Cardiac muscle cell (in vitro differentiated cells and primary cell): ENCODE data around the gene TTC28. TPM values are rescaled to one million over a fixed set of nuclear protein-coding genes. Genes with fewer than 3 reads are reported as not detected.

Experiments used
- DNase-seq, 2 donors: peaks; one replicate each; pipeline versions ENCODE4 v3.0.0 to v3.0.0-alpha.2; 2010 to 2017; ENCODE audit warnings: low read depth in 1 of 2, low spot score in 1 of 2
- H3K27ac ChIP-seq: fragments of 200-600 bp; sonication (generic); 2 replicates; pipeline ENCODE4 v1.5.1; 2016
- H3K27me3 ChIP-seq: fragments of 200-600 bp; sonication (generic); 2 replicates; pipeline ENCODE4 v1.6.0; 2016; ENCODE audit warnings: control low read depth
- H3K36me3 ChIP-seq: fragments of 200-600 bp; sonication (generic); 2 replicates; pipeline ENCODE4 v1.5.1; 2016; ENCODE audit warnings: control low read depth
- H3K4me1 ChIP-seq: fragments of 200-600 bp; sonication (generic); 2 replicates; pipeline ENCODE4 v1.8.1; 2017; ENCODE audit warnings: low read depth, mild to moderate bottlenecking, mixed run types
- H3K4me3 ChIP-seq: fragments of 200-600 bp; sonication (generic); 2 replicates; pipeline ENCODE4 v1.5.1; 2016; ENCODE audit warnings: mild to moderate bottlenecking
- H3K9me3 ChIP-seq: fragments of 200-600 bp; sonication (generic); 2 replicates; pipeline ENCODE4 v1.5.1; 2017; ENCODE audit warnings: low read depth, mild to moderate bottlenecking, control low read depth
- polyA plus RNA-seq: library from polyadenylated mRNA; unstranded; fragments of >200 nt; fragmentation: Nextera tagmentation; extraction: Ambion mirVana; gene quantifications from 2 replicates; pipeline ENCODE4 v1.2.1, GENCODE V29; 2016
- total RNA-seq: library from RNA; depleted of rRNA; stranded (reverse); fragments of >200 nt; gene quantifications from 2 replicates; pipeline ENCODE4 v1.2.3, GENCODE V29; 2016
- TF ChIP-seq, protein P1 (sequence below): IDR thresholded peaks from 2 replicates; pipeline ENCODE4 v1.5.1; 2012; ENCODE audit warnings: low read depth, mild to moderate bottlenecking, low read length

The TTC28 gene
- total and polyA plus RNA-seq, 2 experiments from 2014 or later = 27.3 to 109 TPM

DNA sequence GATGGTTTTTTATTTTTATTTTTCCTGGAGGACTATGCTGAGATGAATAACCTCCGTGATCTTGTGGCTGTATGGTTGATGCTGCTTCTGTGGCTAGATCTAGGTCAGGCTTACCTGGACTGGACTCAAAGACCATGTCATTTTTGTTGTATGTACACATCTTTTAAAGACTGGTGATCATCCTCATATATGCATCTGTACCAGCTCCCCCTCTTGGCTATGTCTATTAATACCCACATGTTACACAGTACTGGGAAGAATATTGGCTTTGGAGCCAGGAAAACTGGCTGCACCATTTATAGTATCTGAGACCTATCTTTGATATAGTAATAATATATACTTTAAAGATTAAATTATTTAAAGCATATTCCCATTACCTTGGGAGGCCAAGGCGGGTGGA, 742.2 kb downstream of the TTC28 start:
- no peak overlapping the region for H3K27ac ChIP-seq
- TF ChIP-seq, protein P1, sequence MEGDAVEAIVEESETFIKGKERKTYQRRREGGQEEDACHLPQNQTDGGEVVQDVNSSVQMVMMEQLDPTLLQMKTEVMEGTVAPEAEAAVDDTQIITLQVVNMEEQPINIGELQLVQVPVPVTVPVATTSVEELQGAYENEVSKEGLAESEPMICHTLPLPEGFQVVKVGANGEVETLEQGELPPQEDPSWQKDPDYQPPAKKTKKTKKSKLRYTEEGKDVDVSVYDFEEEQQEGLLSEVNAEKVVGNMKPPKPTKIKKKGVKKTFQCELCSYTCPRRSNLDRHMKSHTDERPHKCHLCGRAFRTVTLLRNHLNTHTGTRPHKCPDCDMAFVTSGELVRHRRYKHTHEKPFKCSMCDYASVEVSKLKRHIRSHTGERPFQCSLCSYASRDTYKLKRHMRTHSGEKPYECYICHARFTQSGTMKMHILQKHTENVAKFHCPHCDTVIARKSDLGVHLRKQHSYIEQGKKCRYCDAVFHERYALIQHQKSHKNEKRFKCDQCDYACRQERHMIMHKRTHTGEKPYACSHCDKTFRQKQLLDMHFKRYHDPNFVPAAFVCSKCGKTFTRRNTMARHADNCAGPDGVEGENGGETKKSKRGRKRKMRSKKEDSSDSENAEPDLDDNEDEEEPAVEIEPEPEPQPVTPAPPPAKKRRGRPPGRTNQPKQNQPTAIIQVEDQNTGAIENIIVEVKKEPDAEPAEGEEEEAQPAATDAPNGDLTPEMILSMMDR = peak; percentile 29
- no peaks in the 10 kb centered on the region for H3K4me1 ChIP-seq
- H3K27me3 ChIP-seq = no peaks in the 10 kb centered on the region
- DNase-seq = peak in 1 of 2 donors; percentile 18
- no peaks in the 10 kb centered on the region for H3K9me3 ChIP-seq
- peaks cover 5% of the 10 kb centered on the region for H3K36me3 ChIP-seq
- no peak overlapping the region for H3K4me3 ChIP-seq

DNA sequence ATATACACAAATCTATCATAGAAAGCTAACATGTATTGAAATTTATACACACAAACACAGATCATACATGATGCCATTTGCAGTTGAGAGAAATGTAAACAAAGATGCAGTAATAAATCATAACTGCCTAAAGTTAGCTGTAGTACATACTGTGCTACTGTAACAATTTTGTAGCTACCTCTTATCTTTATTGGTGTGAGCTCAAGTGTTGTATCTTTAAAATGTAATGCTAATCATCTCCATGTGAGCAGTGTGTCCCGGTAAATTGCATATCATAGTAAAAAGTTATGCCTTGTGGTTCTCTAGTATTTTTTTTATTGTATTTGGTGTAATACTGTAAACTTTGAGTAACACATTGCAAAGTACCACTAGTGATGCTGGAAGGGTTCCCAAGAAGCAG, 743.7 kb downstream of the TTC28 start:
- H3K27ac ChIP-seq = no peak overlapping the region
- H3K4me3 ChIP-seq = no peak overlapping the region
- no peaks in the 10 kb centered on the region for H3K4me1 ChIP-seq
- DNase-seq = no peak
- no peaks in the 10 kb centered on the region for H3K9me3 ChIP-seq
- no peaks in the 10 kb centered on the region for H3K27me3 ChIP-seq
- TF ChIP-seq, protein P1 = no peak
- H3K36me3 ChIP-seq = no peaks in the 10 kb centered on the region

DNA sequence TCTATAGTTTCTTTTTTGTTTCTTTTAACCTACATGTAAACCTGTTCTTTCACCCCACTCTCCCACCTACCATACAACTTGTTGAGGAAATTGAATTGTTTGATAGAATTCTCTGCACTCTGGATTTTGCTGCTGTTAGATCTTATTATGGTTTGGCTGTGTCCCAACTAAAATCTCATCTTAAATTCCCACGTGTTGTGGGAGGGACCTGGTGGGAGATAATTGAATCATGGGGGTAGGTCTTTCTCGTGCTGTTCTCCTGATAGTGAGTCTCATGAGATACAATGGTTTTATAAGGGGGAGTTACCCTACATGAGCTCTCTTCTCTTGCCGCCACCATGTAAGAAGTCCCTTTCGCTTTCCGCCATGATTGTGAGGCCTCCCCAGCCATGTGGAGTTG, 745.6 kb downstream of the TTC28 start:
- Histone ChIP-seq H3K27ac (no peak overlapping the region), H3K4me3 (no peak overlapping the region), H3K27me3 (no peaks in the 10 kb centered on the region), H3K9me3 (no peaks in the 10 kb centered on the region), H3K4me1 (no peaks in the 10 kb centered on the region), H3K36me3 (no peaks in the 10 kb centered on the region)
- TF ChIP-seq, protein P1 = no peak
- no peak for DNase-seq

DNA sequence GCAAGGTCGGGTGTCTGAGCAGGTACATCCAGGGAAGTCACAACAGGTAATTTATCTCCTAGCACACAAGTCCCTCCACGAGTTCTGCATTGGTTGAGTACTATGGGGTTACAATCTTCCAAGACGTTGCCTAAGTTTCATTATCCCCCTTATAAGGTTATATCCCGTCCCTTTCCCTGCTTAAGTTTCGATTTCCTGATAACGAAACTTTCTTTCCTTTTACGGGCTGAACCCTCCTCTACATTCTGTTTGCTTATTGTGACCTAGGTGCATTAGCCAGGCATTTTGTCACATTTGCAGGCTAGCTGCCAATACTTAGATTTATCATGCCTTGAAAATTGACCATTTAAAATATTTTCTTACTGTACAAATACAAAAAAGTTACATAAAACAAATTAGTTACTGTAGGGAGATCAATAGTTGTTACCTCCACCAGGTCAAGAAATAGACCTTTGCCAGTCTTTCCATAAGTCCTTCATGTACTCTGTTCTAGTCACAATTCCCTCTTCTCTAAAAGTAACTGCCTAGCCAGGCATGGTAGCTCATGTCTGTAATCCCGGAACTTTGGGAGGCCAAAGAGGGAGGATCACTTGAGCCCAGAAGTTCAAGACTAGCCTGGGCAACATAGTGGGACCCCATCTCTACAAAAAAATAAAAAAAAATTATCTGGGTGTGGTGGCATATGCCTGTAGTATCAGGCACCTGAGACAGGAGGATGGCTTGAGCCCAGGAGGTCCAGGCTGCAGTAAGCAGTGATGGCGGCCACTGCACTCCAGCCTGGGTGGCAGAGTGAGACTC, 746.3 kb downstream of the TTC28 start:
- no peak for DNase-seq
- Histone ChIP-seq H3K4me3 (no peak overlapping the region), H3K27ac (no peak overlapping the region), H3K36me3 (no peaks in the 10 kb centered on the region), H3K9me3 (no peaks in the 10 kb centered on the region), H3K4me1 (no peaks in the 10 kb centered on the region), H3K27me3 (no peaks in the 10 kb centered on the region)
- TF ChIP-seq, protein P1 = no peak

DNA sequence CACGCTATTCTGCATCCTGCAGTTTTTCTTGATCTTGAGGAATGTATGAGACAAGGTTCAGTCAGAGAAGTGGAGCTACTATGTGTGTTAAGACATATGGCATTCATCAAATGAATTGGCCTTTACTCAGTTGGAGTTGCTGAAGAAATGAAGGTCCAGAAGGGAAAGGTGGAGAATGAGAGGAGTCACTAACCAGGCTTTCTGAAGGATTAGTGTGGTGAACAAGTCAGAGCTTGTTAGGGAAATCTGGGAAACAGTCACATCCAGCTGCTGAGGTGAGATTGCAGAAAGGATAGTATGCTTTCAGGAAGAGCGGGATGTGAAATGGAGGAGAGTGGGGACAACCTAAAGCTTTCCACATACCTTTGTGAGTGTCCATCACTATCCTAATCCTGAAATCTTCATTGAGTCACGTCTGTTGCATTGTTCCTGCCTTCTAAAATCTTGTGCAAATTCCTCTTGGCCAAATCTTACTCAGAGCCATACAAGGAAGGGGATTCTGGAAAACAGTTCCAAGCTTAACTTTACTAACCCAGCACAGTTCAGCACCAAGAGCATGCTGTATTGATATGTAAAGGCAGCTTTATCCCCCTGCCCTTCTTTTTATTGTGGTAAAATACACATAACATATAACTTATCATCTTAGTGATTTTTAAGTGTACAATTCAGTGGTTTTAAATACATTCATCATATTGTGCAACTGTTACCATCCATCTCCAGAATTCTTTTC, 749.1 kb downstream of the TTC28 start:
- TF ChIP-seq, protein P1 = no peak
- Histone ChIP-seq H3K27ac (peak overlapping the region; percentile 37), H3K4me3 (no peak overlapping the region), H3K36me3 (no peaks in the 10 kb centered on the region), H3K4me1 (no peaks in the 10 kb centered on the region), H3K27me3 (no peaks in the 10 kb centered on the region), H3K9me3 (no peaks in the 10 kb centered on the region)
- peak in 1 of 2 donors; percentile 12 for DNase-seq

Other genes starting within 250 kb of the TTC28 start
- 8.1 and 30.3 TPM in 2 replicates for gene CHEK2, start 62.0 kb upstream of the TTC28 start, total RNA-seq
- 15.0 and 28.4 TPM in 2 replicates for gene CHEK2, start 62.0 kb upstream of the TTC28 start, polyA plus RNA-seq
- 21.5 and 22.9 TPM in 2 replicates for gene HSCB, start 62.2 kb upstream of the TTC28 start, total RNA-seq
- 14.6 and 27.0 TPM in 2 replicates for gene HSCB, start 62.2 kb upstream of the TTC28 start, polyA plus RNA-seq
- 29.0 and 37.9 TPM in 2 replicates for gene CCDC117, start 92.9 kb upstream of the TTC28 start, total RNA-seq
- gene CCDC117, start 92.9 kb upstream of the TTC28 start, polyA plus RNA-seq = 29.1 and 35.8 TPM in 2 replicates
- gene XBP1, start 120.7 kb upstream of the TTC28 start, total RNA-seq = 96.8 and 174 TPM in 2 replicates
- 115 and 179 TPM in 2 replicates for gene XBP1, start 120.7 kb upstream of the TTC28 start, polyA plus RNA-seq
- gene ZNRF3, start 203.7 kb upstream of the TTC28 start, total RNA-seq = 35.4 and 40.4 TPM in 2 replicates
- 23.8 and 25.5 TPM in 2 replicates for gene ZNRF3, start 203.7 kb upstream of the TTC28 start, polyA plus RNA-seq